ENCODE data around the gene LRWD1.
"Not testable (repeated sequence)": the region's sequence is repeated elsewhere in the genome, so short reads cannot be mapped to it uniquely, and the experiment has no call there.

LRWD1 gene

GRCh38 chr7:102503141-102503540, 38.4 kb downstream of the LRWD1 start:
- DNase-seq, result not testable (repeated sequence)

- not testable (repeated sequence) for DNase-seq
Measured at GRCh38 chr7:102505298-102506185, 40.8 kb downstream of the LRWD1 start.

DNA sequence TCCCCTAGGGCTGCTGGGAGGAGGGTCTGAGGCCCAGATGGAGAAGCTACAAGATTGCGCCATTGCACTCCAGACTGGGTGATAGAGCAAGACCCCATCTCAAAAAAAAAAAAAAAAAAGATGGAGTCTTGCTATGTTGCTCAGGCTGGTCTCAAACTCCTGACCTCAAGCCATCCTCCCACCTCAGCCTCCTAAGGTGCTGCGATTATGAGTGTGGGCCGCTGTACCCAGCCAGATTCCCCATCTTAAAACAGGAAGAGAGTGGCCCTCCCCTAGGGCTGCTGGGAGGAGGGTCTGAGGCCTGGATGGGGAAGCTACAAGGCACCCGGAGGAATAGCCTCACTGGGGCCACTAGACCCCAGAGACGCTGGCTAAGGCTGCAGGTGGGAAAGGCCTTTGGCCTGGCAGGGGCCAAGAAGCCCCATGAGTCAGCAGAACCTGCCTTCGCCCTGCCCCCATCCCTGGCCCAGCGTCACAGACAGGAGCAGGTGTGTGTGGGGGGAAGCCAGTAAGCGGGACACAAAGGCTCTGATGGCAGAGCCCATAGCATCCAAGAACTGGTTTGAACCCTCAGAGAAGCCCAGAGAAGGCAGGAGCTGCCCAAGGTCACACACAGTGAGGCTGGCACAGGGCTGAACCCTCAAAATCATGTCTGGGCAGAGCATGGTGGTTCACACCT, 42.8 kb downstream of the LRWD1 start:
- DNase-seq, result not testable (repeated sequence)

GRCh38 chr7:102510575-102510974, 45.8 kb downstream of the LRWD1 start:
- not testable (repeated sequence) for DNase-seq

- not testable (repeated sequence) for DNase-seq
Measured at GRCh38 chr7:102511860-102512522, 47.2 kb downstream of the LRWD1 start.

DNA sequence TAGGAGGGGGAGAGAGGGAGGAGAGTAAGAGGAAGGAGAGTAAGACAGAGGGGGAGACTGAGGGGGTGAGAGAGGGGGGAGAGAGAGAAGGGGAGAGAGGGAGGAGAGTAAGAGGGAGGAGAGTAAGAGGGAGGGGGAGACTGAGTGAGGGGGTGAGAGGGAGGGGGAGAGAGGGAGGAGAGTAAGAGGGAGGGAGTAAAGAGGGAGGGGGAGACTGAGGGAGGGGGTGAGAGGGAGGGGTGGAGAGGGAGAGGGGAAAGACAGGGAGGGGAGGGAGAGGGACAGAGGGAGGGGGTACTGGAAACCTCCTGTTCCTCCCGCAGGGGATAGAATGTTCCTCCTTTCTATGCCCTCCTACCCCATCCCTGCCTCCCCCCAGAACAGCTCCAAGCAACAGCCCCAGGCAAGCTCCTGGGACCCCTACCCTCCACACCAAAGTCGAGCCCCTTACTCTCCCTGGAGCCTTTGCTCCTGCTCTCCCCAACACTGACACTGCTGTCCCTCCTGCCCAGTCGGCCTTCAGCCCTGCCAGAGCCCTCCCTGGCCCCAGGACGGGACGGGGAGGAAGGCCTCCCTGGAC, 47.9 kb downstream of the LRWD1 start:
- peak; percentile 30 for DNase-seq

DNA sequence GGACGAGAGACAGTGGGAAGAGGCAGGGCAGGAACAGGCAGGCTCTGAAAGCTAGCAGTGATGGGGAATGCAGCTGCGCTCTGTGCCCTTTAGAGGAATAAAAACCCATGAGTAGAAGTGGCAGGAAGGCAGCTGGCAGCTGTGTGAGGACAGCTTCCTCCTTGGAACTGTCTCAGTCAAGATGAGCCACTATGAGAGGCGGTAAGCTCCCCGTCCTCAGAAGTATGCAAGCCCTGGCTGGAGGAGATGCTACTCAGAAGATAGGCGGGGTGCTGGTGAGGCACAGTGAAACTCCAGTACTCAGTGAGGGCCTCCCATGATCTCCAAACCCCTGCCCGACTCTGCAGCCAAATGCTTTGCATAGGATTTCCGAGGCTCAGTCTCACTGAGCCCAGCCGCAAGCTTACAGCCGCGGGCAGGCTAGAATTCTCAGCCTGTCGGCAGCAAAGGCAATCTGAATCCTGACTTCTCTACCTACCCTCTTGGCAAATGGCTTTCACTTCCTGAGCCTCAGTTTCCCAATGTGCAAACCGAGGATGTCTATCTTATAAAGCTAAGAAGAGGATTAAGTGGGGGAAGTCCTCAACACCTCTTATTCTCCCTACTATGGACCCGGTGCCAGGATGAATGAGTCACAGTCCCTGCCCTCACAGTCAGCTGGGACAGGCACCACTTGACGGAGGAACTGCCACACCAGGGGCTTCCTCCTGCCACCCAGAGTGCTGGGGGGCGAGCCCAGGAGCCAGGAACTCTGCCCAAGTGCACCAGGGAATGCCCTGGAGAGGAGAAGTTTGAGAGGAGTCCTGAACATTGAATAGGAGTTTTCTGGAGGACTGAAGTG, 50.3 kb downstream of the LRWD1 start:
- not testable (repeated sequence) for DNase-seq

DNA sequence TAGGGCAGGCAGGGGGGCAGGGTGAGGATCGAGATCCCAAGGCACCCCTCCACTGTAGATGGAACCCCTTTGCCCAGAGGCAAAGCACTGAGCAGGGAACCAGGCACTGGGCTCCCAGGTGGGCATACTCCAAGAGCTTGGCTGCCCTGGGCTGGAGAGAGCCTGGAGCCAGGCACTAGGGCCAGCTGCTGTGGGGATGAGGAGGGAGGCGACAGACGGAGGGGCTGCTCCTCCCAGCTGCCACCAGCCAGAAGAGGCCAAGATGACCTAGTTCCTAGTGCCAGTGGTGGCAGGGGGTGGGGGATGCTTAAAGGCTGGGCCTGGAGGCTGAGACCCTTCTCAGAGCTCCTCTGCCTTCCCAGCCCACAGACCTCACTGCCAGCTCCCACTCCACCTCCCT, 51.1 kb downstream of the LRWD1 start:
- not testable (repeated sequence) for DNase-seq

GRCh38 chr7:102516951-102517350, 52.2 kb downstream of the LRWD1 start:
- not testable (repeated sequence) for DNase-seq

GRCh38 chr7:102517550-102518147, 52.9 kb downstream of the LRWD1 start, which contains the start of gene RASA4B:
Gene RASA4B (minus strand): TSS chr7:102517777. CDS start chr7:102517710, 67 bp downstream.
- peak; percentile 43 for DNase-seq

DNA sequence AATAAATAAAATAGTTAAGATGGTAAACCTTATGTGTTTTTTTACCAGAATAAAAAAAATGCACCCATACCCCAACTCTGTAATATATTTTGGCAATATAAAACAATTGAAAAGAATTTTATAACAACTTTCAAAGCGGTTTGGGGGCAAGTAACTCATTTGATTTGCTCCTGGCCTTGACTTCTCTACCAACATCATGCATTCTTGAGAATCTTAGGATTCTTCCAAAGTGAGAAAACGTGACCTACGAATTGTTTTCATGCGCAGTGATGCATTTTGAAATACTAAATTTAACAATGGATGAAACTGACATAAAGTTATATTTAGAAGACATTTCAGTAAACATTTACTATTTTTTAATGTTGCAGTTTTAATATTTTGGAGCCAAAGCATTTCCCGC, 56.0 kb downstream of the LRWD1 start:
- not testable (repeated sequence) for DNase-seq
